Neural cell (in vitro differentiated cells): Measurements from ENCODE around the gene TSPEAR. TPM values are rescaled to one million over a fixed set of nuclear protein-coding genes. Genes with fewer than 3 reads are reported as not detected.

Experiments used
- H2AFZ ChIP-seq: fragments of 200-600, 300-800 bp; sonication (generic), shearing (Covaris generic); 2 replicates; pipeline ENCODE4 v1.6.0; 2014; ENCODE audit warnings: low read depth, mild to moderate bottlenecking, antibody characterized with exemption, low read length, moderate library complexity
- H3F3A ChIP-seq: fragments of 200-600 bp; shearing (Covaris generic); 2 replicates; pipeline ENCODE4 v1.6.1; 2016; ENCODE audit warnings: mild to moderate bottlenecking, moderate library complexity, mixed read lengths, antibody characterized with exemption, low read length; ENCODE audit not compliant: insufficient read depth, poor library complexity, severe bottlenecking
- H3K27ac ChIP-seq: fragments of 200-600, 300-800 bp; sonication (generic), shearing (Covaris generic); 2 replicates; pipeline ENCODE4 v1.5.1; 2014; ENCODE audit warnings: mild to moderate bottlenecking, low read length, moderate library complexity
- H3K27me3 ChIP-seq: fragments of 300-800, 200-600 bp; sonication (generic), shearing (Covaris generic); 2 replicates; pipeline ENCODE4 v1.6.0; 2014; ENCODE audit warnings: mild to moderate bottlenecking, low read depth, low read length, moderate library complexity; ENCODE audit not compliant: insufficient read depth
- H3K36me3 ChIP-seq: fragments of 300-800, 200-600 bp; sonication (generic), shearing (Covaris generic); 2 replicates; pipeline ENCODE4 v1.5.1; 2014; ENCODE audit warnings: mild to moderate bottlenecking, antibody characterized with exemption, low read length, moderate library complexity; ENCODE audit not compliant: insufficient read depth
- H3K4me2 ChIP-seq: fragments of 300-800, 200-600 bp; sonication (generic), shearing (Covaris generic); 2 replicates; pipeline ENCODE4 v1.6.0; 2014; ENCODE audit warnings: mild to moderate bottlenecking, low read length
- H3K4me3 ChIP-seq: fragments of 300-800, 200-600 bp; sonication (generic), shearing (Covaris generic); 2 replicates; pipeline ENCODE4 v1.5.1; 2014; ENCODE audit warnings: mild to moderate bottlenecking, low read length, moderate library complexity
- H3K79me2 ChIP-seq: fragments of 200-600 bp; shearing (Covaris generic); replicated peaks from 2 replicates; pipeline ENCODE4 v1.6.0; 2014; ENCODE audit warnings: mild to moderate bottlenecking, low read length, moderate library complexity; ENCODE audit not compliant: insufficient read depth
- H3K9ac ChIP-seq: fragments of 300-800, 200-600 bp; sonication (generic), shearing (Covaris generic); 2 replicates; pipeline ENCODE4 v1.6.1; 2016; ENCODE audit warnings: mild to moderate bottlenecking, low read length, mixed read lengths
- H3K9me2 ChIP-seq: fragments of 200-600 bp; shearing (Covaris generic); 2 replicates; pipeline ENCODE4 v1.6.1; 2016; ENCODE audit warnings: mild to moderate bottlenecking, low read length, mixed read lengths; ENCODE audit not compliant: insufficient read depth
- H3K9me3 ChIP-seq: fragments of 200-600, 300-800 bp; sonication (generic), shearing (Covaris generic); 2 replicates; pipeline ENCODE4 v1.6.1; 2016; ENCODE audit warnings: mild to moderate bottlenecking, mixed run types, low read length, moderate library complexity, mixed read lengths
- H4K20me1 ChIP-seq: fragments of 200-600 bp; shearing (Covaris generic); 2 replicates; pipeline ENCODE4 v1.6.1; 2016; ENCODE audit warnings: mild to moderate bottlenecking, mixed run types; ENCODE audit not compliant: insufficient read depth
- EP300 ChIP-seq: fragments of 450-650 bp; conservative IDR thresholded peaks from 2 replicates; pipeline ENCODE4 v1.6.1; 2014; ENCODE audit warnings: antibody characterized with exemption, mild to moderate bottlenecking, moderate library complexity; ENCODE audit not compliant: poor library complexity, severe bottlenecking
- EZH2 ChIP-seq: fragments of 200-600, 300-800 bp; shearing (Covaris generic), sonication (generic); IDR thresholded peaks from 2 replicates; pipeline ENCODE4 v1.6.1; 2014; ENCODE audit warnings: antibody characterized with exemption, low read length, borderline replicate concordance, mild to moderate bottlenecking; ENCODE audit not compliant: insufficient read depth, poor library complexity, severe bottlenecking
- MXI1 ChIP-seq: fragments of 450-650 bp; conservative IDR thresholded peaks from 2 replicates; pipeline ENCODE4 v1.6.1; 2014; ENCODE audit warnings: antibody characterized with exemption, mild to moderate bottlenecking; ENCODE audit not compliant: poor library complexity, severe bottlenecking
- POLR2AphosphoS5 ChIP-seq: IDR thresholded peaks from 2 replicates; pipeline ENCODE4 v1.6.1; 2012
- RAD21 ChIP-seq: fragments of 450-650 bp; conservative IDR thresholded peaks from 2 replicates; pipeline ENCODE4 v1.6.1; 2014; ENCODE audit warnings: antibody characterized with exemption, mild to moderate bottlenecking, moderate library complexity
- SMC3 ChIP-seq: fragments of 450-650 bp; conservative IDR thresholded peaks from 2 replicates; pipeline ENCODE4 v1.6.1; 2014; ENCODE audit warnings: antibody characterized with exemption, mild to moderate bottlenecking, moderate library complexity; ENCODE audit not compliant: poor library complexity
- TAF1 ChIP-seq: IDR thresholded peaks from 2 replicates; pipeline ENCODE4 v1.6.1; 2012; ENCODE audit warnings: low read depth
- polyA plus RNA-seq: library from polyadenylated mRNA; depleted of rRNA; stranded (reverse); fragments of >200 nt; gene quantifications from 2 replicates; pipeline ENCODE4 v1.2.3, GENCODE V29; 2014
- TF ChIP-seq, protein P1 (sequence below): IDR thresholded peaks from 2 replicates; pipeline ENCODE4 v1.6.1; 2012; ENCODE audit warnings: borderline replicate concordance
- TF ChIP-seq, protein P2 (sequence below): fragments of 450-650 bp; IDR thresholded peaks from 2 replicates; pipeline ENCODE4 v1.5.1; 2014; ENCODE audit warnings: antibody characterized with exemption, mild to moderate bottlenecking, moderate library complexity; ENCODE audit not compliant: poor library complexity, severe bottlenecking

The TSPEAR gene
- polyA plus RNA-seq, 1 donor from 2014 or later, result 0.19 TPM

DNA sequence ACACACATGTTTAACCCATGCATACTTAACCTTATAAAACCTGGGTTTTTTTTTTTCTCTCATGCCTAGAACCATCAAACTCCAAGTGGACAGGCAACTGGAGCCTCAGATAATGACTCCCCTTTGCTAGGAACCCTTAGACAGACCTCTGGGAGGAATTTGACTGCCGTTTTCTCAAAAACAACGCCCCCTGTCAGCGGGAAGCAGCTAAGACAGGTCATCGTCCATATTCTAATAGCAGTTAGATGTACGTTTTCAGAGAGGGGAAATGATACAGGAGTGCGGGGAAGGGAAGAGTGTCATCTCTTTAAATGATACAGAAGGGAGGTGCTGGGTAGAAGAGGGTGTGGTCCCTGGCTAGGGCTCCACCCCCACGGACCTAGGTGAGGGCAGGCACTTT, 221.4 kb downstream of the TSPEAR start:
- H3K9me3 ChIP-seq, result no peaks in the 10 kb centered on the region
- no peaks in the 10 kb centered on the region for H4K20me1 ChIP-seq
- no peak overlapping the region for H3K27ac ChIP-seq
- no peak overlapping the region for H3K9ac ChIP-seq
- TF ChIP-seq, protein P1, sequence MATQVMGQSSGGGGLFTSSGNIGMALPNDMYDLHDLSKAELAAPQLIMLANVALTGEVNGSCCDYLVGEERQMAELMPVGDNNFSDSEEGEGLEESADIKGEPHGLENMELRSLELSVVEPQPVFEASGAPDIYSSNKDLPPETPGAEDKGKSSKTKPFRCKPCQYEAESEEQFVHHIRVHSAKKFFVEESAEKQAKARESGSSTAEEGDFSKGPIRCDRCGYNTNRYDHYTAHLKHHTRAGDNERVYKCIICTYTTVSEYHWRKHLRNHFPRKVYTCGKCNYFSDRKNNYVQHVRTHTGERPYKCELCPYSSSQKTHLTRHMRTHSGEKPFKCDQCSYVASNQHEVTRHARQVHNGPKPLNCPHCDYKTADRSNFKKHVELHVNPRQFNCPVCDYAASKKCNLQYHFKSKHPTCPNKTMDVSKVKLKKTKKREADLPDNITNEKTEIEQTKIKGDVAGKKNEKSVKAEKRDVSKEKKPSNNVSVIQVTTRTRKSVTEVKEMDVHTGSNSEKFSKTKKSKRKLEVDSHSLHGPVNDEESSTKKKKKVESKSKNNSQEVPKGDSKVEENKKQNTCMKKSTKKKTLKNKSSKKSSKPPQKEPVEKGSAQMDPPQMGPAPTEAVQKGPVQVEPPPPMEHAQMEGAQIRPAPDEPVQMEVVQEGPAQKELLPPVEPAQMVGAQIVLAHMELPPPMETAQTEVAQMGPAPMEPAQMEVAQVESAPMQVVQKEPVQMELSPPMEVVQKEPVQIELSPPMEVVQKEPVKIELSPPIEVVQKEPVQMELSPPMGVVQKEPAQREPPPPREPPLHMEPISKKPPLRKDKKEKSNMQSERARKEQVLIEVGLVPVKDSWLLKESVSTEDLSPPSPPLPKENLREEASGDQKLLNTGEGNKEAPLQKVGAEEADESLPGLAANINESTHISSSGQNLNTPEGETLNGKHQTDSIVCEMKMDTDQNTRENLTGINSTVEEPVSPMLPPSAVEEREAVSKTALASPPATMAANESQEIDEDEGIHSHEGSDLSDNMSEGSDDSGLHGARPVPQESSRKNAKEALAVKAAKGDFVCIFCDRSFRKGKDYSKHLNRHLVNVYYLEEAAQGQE, result no peak
- TF ChIP-seq SMC3, result no peak
- TF ChIP-seq, protein P2, sequence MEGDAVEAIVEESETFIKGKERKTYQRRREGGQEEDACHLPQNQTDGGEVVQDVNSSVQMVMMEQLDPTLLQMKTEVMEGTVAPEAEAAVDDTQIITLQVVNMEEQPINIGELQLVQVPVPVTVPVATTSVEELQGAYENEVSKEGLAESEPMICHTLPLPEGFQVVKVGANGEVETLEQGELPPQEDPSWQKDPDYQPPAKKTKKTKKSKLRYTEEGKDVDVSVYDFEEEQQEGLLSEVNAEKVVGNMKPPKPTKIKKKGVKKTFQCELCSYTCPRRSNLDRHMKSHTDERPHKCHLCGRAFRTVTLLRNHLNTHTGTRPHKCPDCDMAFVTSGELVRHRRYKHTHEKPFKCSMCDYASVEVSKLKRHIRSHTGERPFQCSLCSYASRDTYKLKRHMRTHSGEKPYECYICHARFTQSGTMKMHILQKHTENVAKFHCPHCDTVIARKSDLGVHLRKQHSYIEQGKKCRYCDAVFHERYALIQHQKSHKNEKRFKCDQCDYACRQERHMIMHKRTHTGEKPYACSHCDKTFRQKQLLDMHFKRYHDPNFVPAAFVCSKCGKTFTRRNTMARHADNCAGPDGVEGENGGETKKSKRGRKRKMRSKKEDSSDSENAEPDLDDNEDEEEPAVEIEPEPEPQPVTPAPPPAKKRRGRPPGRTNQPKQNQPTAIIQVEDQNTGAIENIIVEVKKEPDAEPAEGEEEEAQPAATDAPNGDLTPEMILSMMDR, result no peak
- no peak overlapping the region for H3K4me2 ChIP-seq
- no peaks in the 10 kb centered on the region for H3F3A ChIP-seq
- H3K4me3 ChIP-seq, result no peak overlapping the region
- H3K9me2 ChIP-seq, result no peaks in the 10 kb centered on the region
- H3K36me3 ChIP-seq, result no peaks in the 10 kb centered on the region
- no peaks in the 10 kb centered on the region for H3K27me3 ChIP-seq
- no peak overlapping the region for H2AFZ ChIP-seq
- H3K79me2 ChIP-seq, result no peaks in the 10 kb centered on the region

DNA sequence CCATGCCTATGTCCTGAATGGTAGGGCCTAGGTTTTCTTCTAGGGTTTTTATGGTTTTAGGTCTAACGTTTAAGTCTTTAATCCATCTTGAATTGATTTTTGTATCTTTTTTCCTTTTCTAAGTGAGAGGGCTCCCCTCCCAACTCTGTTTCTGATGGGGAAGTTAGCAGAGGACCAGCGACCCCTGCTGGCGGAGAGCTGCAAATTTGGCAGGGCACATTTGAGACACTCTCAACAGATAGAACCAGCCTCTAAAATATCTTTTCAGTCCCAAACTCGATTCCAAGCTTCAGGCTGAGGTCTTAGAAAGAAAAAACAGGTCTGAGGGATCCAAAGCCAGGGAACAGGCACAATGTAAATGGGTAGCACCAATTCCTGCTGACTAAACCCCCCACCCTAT, 223.5 kb downstream of the TSPEAR start:
- H3K36me3 ChIP-seq, result no peaks in the 10 kb centered on the region
- H3K27ac ChIP-seq, result no peak overlapping the region
- no peak overlapping the region for H3K4me3 ChIP-seq
- no peak overlapping the region for H3K9ac ChIP-seq
- no peaks in the 10 kb centered on the region for H3K79me2 ChIP-seq
- no peaks in the 10 kb centered on the region for H3K9me2 ChIP-seq
- no peak overlapping the region for H2AFZ ChIP-seq
- no peak overlapping the region for H3K4me2 ChIP-seq
- H3F3A ChIP-seq, result no peaks in the 10 kb centered on the region
- no peaks in the 10 kb centered on the region for H3K27me3 ChIP-seq
- no peak for TF ChIP-seq MXI1
- no peak for TF ChIP-seq TAF1
- no peak for TF ChIP-seq EZH2
- TF ChIP-seq, protein P1, result no peak
- no peak for TF ChIP-seq EP300
- TF ChIP-seq, protein P2, result no peak
- TF ChIP-seq RAD21, result no peak
- TF ChIP-seq POLR2AphosphoS5, result no peak
- no peak for TF ChIP-seq SMC3
- no peaks in the 10 kb centered on the region for H3K9me3 ChIP-seq
- H4K20me1 ChIP-seq, result no peaks in the 10 kb centered on the region
